Prostate gland (tissue), 2 donors: Measurements from ENCODE around the gene OR10H5. TPM values are rescaled to one million over a fixed set of nuclear protein-coding genes. Genes with fewer than 3 reads are reported as not detected.
"Not testable (repeated sequence)": the region's sequence is repeated elsewhere in the genome, so short reads cannot be mapped to it uniquely, and the experiment has no call there.

Experiments
- DNase-seq: peaks from one replicate; pipeline ENCODE4 v3.0.0-alpha.2; 2019; ENCODE audit warnings: low spot score
- H3K27ac ChIP-seq, 2 donors: fragments of 200-600 bp; sonication (generic); 2 replicates each; pipeline ENCODE4 v1.5.1; 2017 to 2019
- H3K27me3 ChIP-seq: fragments of 200-600 bp; sonication (generic); replicated peaks from 2 replicates; pipeline ENCODE4 v1.5.1; 2019; ENCODE audit not compliant: insufficient read depth
- H3K36me3 ChIP-seq, 2 donors: fragments of 200-600 bp; sonication (generic); 1 replicate in 1 of 2; 2 replicates in 1 of 2; pipeline versions ENCODE4 v1.5.1 to v1.8.1; 2017 to 2019
- H3K4me1 ChIP-seq: fragments of 200-600 bp; sonication (generic); replicated peaks from 2 replicates; pipeline ENCODE4 v1.5.1; 2019
- H3K4me3 ChIP-seq, 2 donors: fragments of 200-600 bp; sonication (generic); 2 replicates each; pipeline ENCODE4 v1.5.1; 2017 to 2019
- H3K9me3 ChIP-seq: fragments of 200-600 bp; sonication (generic); 2 replicates; pipeline ENCODE4 v1.5.1; 2017
- POLR2A ChIP-seq: fragments of 450-650 bp; IDR thresholded peaks from one replicate; pipeline ENCODE4 v1.6.1; 2016; ENCODE audit warnings: antibody characterized with exemption, mild to moderate bottlenecking
- POLR2AphosphoS5 ChIP-seq: sonication (generic); formaldehyde crosslinking; IDR thresholded peaks from one replicate; pipeline ENCODE4 v1.6.1; 2017; ENCODE audit warnings: antibody characterized with exemption
- WGBS: methylation state at CpG from one replicate; pipeline ENCODE4 v1.1.5; 2018; 5-methylcytosine and 5-hydroxymethylcytosine counted together
- intact Hi-C: fragments of 100-400 bp; cut with DNase I; formaldehyde crosslinking; loops from one replicate; pipeline ENCODE4 v1.14.2; 2022
- total RNA-seq, 2 donors: library from RNA; depleted of rRNA; stranded (reverse); fragments of >200 nt; gene quantifications; one replicate each; pipeline ENCODE4 v1.1.0, GENCODE V29; 2016
- TF ChIP-seq, protein P1 (sequence below), 4 experiments: fragments of 200-600 bp in 2 of 4; fragments of 450-650 bp in 2 of 4; sonication (generic) in 2 of 4; IDR thresholded peaks; 1 replicate in 3 of 4; 2 replicates in 1 of 4; pipeline ENCODE4 v1.5.1; 2016 to 2019; ENCODE audit warnings: antibody characterized with exemption in 4 of 4, mild to moderate bottlenecking in 2 of 4, moderate library complexity in 2 of 4

The OR10H5 gene
- total RNA-seq, 2 donors from 2014 or later: not detected

DNA sequence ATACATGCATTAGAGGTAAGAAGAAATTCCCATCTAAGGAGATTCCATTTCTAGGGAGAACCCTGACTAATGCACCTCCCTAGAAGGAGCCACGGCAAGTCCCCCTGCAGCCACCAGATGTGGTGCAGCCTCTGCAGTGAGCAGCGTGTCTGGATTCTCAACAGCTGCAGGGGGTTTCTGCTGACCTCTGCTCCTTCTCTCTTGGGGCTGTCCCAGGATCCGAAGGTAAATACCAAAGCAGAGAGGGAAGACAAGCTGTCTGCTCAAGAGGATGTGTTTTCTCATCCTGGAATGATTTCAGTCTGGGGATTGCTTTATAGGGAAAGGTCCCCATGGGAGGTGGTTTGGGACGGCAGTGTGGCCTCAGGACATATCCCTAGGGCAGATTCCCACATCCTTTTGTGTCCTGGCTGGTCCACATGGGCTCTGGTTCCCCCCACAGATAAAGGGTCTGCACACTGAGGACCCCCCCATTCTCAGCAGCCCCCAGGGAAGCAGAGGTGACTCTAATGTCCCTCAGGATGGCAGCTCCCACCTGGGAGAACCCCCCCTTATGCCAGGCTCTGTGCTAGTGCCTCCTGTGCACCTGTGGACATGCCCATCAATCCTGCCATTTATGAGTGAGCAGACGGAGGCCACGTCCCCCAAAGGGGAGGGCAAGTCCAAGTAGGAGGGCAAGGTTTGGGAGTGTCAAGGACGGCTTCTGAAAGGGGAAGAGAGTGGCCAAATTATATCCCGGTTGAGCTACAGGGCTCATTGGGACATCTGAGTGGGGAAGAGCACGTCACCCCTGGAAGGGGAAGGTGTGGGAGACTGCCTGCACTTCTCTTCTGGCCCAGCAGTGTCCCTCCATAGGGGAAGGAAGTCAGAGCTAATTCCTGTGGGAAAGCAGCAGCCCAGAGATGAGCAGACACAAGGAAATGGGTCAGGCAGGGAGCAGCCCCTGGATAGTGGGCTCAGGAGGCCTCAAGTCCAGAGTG is 10.2 kb upstream of the OR10H5 start:
- Histone ChIP-seq H3K4me1 (no peaks in the 10 kb centered on the region), H3K36me3 (no peaks in the 10 kb centered on the region), H3K27me3 (no peaks in the 10 kb centered on the region), H3K9me3 (no peaks in the 10 kb centered on the region), H3K4me3 (no peak overlapping the region), H3K27ac (no peak overlapping the region)
- intact Hi-C loops: no loop called here
- TF ChIP-seq POLR2A (no peak), POLR2AphosphoS5 (no peak)
- TF ChIP-seq, protein P1, sequence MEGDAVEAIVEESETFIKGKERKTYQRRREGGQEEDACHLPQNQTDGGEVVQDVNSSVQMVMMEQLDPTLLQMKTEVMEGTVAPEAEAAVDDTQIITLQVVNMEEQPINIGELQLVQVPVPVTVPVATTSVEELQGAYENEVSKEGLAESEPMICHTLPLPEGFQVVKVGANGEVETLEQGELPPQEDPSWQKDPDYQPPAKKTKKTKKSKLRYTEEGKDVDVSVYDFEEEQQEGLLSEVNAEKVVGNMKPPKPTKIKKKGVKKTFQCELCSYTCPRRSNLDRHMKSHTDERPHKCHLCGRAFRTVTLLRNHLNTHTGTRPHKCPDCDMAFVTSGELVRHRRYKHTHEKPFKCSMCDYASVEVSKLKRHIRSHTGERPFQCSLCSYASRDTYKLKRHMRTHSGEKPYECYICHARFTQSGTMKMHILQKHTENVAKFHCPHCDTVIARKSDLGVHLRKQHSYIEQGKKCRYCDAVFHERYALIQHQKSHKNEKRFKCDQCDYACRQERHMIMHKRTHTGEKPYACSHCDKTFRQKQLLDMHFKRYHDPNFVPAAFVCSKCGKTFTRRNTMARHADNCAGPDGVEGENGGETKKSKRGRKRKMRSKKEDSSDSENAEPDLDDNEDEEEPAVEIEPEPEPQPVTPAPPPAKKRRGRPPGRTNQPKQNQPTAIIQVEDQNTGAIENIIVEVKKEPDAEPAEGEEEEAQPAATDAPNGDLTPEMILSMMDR (IDR thresholded peaks at IDR 0.05): no peak
- WGBS: 57% methylated on average over 9 of the region's 9 CpGs
- no peak for DNase-seq

DNA sequence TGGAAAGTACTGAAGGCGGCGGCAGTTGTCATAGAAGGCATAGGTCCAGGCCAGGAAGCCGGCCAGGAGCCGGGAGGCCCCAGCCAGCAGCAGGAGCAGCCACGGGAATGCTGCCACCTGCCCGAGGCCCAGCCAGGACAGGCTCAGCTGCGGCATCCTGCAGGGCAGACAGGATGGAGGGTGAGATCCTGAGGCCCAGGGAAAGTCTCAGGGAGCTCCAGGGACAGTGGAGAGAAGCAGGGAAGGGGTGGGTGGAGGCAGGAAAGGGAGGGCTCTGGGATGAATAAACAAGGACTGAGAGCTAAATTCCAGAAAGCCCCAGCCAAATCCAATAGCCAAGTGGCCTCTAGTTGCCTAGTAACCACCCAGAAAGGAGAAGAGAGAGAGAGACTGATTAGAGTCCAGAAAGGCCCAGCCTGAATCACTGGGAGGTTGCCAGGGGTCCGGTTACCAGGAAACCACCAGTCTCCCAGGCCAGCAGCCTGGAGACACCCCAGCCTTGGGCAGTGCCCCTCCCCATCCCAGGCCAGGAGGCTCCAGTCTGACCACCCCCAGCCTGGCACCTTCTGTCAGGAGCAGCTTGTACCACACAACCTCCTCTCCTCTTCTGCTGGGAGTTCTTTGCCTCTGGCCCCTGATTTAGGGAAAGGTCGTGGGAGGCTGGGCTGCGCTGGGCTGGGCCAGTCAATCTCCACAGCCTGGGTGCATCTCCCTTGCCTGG is 7.5 kb upstream of the OR10H5 start:
- no peaks in the 10 kb centered on the region for H3K4me1 ChIP-seq
- no peak overlapping the region for H3K4me3 ChIP-seq
- DNase-seq: peak; percentile 60
- peak overlapping the region; percentile 57 to 74 for H3K27ac ChIP-seq
- no peak for TF ChIP-seq POLR2A
- intact Hi-C loops: no loop called here
- WGBS: 12% methylated on average over 9 of the region's 10 CpGs
- no peaks in the 10 kb centered on the region for H3K9me3 ChIP-seq
- H3K36me3 ChIP-seq: no peaks in the 10 kb centered on the region
- H3K27me3 ChIP-seq: no peaks in the 10 kb centered on the region

DNA sequence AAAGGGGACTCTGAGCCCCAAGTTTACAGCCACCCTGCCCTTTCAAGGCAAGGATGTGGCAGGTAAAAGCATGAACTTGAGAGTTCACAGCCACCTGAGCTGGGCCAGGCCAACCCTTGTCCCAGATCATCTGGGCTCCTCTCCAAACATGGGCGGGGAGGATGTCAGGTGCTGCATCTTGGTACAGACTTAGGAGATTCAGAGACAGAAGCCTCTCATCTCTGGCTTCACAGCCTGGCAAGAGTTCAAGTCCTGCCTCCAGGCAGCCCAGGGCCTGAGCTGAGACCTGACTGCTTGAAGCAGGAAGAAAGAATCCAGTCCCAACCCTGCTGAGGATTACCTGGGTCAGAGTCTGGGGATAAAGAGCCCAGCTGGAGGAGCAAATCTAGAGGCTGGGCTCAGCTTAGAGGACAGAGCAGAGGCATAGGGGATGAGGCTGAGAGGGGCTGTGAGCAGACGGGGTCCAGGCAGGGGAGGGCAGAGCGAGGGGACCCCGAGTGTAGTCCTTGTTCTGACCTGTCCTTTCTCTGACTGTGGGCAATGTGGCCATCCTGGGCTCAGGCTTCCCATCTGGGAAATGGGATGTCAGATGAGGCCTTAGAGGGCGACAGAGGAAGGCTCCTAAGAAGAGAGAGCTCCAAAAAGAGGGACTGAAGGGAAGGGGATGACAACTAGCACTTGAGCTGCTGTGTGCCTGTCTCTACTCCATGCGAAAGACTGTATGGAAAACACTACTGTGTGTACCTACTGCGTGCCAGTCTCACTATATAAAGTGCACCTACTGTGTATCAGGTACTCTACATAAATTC is 6.6 kb upstream of the OR10H5 start:
- Histone ChIP-seq H3K9me3 (no peaks in the 10 kb centered on the region), H3K27ac (peak overlapping the region; percentile 57 to 74), H3K27me3 (no peaks in the 10 kb centered on the region), H3K4me1 (no peaks in the 10 kb centered on the region), H3K4me3 (no peak overlapping the region), H3K36me3 (no peaks in the 10 kb centered on the region)
- intact Hi-C loops: no loop called here
- TF ChIP-seq, protein P1 (IDR thresholded peaks at IDR 0.05): no peak
- no peak for TF ChIP-seq POLR2A
- TF ChIP-seq POLR2AphosphoS5: no peak
- DNase-seq: peak; percentile 7
- WGBS: 73% methylated on average over 7 of the region's 7 CpGs

DNA sequence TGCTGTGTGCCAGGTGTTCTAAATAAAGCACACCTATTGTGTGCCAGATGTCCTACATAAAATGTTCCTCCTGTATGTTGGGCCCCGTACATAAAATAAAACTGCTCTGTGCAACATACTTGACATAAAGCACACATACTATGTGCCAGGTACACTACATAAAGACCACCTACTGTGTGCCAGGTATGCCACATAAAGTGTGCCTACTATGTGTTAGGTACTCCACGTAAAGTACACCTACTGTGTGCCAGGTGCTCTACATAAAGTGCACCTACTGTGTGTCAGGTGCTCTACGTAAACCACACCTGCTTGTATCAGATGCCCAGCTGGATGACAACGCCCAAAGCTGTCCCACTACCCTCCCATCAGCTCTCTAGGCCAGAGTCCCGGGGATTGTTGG is 5.8 kb upstream of the OR10H5 start:
- H3K9me3 ChIP-seq: no peaks in the 10 kb centered on the region
- TF ChIP-seq POLR2AphosphoS5 (no peak), POLR2A (no peak)
- TF ChIP-seq, protein P1 (IDR thresholded peaks at IDR 0.05): no peak
- H3K27me3 ChIP-seq: no peaks in the 10 kb centered on the region
- intact Hi-C loops: no loop called here
- H3K36me3 ChIP-seq: no peaks in the 10 kb centered on the region
- no peak overlapping the region for H3K27ac ChIP-seq
- DNase-seq: no peak
- WGBS: 72% methylated on average over 5 of the region's 5 CpGs
- no peaks in the 10 kb centered on the region for H3K4me1 ChIP-seq
- no peak overlapping the region for H3K4me3 ChIP-seq

DNA sequence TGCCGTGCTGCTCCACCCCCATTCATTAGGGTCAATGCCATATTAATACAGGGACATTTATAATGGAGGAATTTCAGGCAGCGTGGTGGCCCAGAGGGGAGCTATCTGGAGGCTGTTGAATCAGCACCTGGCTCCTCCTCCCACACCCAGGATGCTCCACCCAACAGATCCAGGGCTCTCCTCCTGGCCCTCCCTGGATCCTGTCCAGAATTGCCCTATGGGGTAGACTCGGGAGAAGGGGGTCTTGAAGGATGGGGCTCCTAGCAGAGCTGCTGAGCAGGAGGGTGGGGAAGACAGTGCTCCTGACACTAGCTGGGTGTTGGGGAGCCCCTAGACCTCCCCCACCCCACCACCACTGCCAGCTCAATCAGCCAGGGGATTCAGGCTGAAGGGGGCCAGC is 5.2 kb upstream of the OR10H5 start:
- Histone ChIP-seq H3K36me3 (no peaks in the 10 kb centered on the region), H3K27me3 (no peaks in the 10 kb centered on the region), H3K4me3 (no peak overlapping the region), H3K27ac (no peak overlapping the region), H3K4me1 (no peaks in the 10 kb centered on the region), H3K9me3 (no peaks in the 10 kb centered on the region)
- intact Hi-C loops: no loop called here
- DNase-seq: no peak
- 71% methylated on average over 3 of the region's 3 CpGs for WGBS
- TF ChIP-seq POLR2A: no peak
- TF ChIP-seq, protein P1 (IDR thresholded peaks at IDR 0.05): no peak

DNA sequence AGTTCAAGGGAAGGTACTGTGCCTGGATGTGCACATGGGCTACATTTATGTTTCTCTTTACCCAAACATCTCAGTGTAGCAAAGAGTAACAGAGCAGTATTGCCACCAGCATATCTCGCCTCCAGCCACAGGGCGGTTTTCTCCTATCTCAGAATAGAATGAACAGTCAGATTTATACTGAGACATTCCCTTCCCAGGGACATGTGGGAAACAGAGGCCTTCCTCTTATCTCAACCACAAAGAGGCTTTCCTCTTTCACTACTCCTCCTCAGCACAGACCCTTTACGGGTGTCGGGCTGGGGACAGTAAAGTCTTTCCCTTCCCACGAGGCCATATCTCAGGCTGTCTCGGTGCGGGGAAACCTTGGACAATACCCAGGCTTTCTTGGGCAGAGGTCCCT is 4.6 kb upstream of the OR10H5 start:
- DNase-seq, intact Hi-C loops, H3K4me3 ChIP-seq, H3K36me3 ChIP-seq, H3K27ac ChIP-seq, H3K4me1 ChIP-seq, H3K27me3 ChIP-seq, H3K9me3 ChIP-seq: not testable (repeated sequence)
- 32% methylated on average over 7 of the region's 7 CpGs for WGBS
